Measurements from ENCODE around the gene GRK7. TPM values are rescaled to one million over a fixed set of nuclear protein-coding genes. Genes with fewer than 3 reads are reported as not detected.

The GRK7 gene
- total RNA-seq, 1 experiment from 2014 or later: not detected

DNA sequence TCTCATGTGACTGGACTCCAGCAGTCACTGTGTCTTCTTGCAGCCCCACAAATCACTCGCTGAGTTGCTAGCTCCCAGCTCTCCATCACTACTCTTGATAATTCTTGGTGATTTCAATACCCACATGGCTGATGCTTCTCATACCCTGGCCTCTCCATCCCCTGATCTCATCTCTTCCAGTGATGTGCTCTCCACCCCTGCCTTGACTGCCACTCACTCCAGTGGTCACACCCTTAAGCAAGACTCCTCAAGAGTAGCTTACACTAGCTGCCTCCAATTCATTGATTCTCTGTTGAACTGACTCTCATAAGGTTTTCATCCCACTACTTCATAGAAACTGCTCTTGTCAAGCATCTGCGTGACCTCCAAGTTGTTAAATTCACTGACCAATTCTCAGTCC, 837 bp downstream of the GRK7 start:
- H2AFZ ChIP-seq (ENCODE audit: low read length): no peak overlapping the region
- no peaks in the 10 kb centered on the region for H3K27me3 ChIP-seq (ENCODE audit: low read length)
- H3K4me2 ChIP-seq (ENCODE audit: low read depth, low read length, poor library complexity, severe bottlenecking): no peak overlapping the region
- H4K20me1 ChIP-seq (ENCODE audit: insufficient read depth, low read depth, low read length): no peaks in the 10 kb centered on the region
- H3K79me2 ChIP-seq (ENCODE audit: low read length): no peaks in the 10 kb centered on the region
- H3K27ac ChIP-seq (ENCODE audit: low read length): no peak overlapping the region
- no peak overlapping the region for H3K4me3 ChIP-seq (ENCODE audit: low read length)
- no peak overlapping the region for H3K9ac ChIP-seq (ENCODE audit: low read length)
- no peaks in the 10 kb centered on the region for H3K36me3 ChIP-seq (ENCODE audit: insufficient read depth, low read length)
- H3K9me2 ChIP-seq (replicated peaks; ENCODE audit: insufficient read depth, low read length): no peaks in the 10 kb centered on the region
- no peaks in the 10 kb centered on the region for H3K9me3 ChIP-seq (ENCODE audit: low read length)
- no peaks in the 10 kb centered on the region for H3K4me1 ChIP-seq (ENCODE audit: low read length)
- no peak for DNase-seq

DNA sequence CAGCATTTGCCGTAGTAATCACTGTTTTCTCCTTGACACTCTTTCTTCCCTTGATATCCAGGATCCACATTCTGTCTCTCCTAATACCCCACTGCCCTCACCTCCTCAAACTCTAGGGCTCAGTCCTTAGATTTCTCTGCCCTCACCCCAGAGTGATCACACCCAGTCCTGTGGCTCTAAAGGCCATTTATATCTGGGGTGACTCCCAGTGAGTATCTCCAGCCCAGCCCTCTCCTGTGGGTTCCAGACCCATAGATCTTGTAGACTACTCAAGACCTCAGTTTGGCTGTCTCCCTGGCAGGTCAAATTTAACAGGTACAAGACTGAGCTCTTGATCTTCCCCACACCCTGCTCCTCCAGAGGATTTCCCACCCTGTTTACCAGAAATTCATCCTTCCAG, 1.3 kb downstream of the GRK7 start:
- Histone ChIP-seq H3K9ac (ENCODE audit: low read length) (no peak overlapping the region), H3K4me2 (ENCODE audit: low read depth, low read length, poor library complexity, severe bottlenecking) (no peak overlapping the region), H4K20me1 (ENCODE audit: insufficient read depth, low read depth, low read length) (no peaks in the 10 kb centered on the region), H3K27ac (ENCODE audit: low read length) (no peak overlapping the region), H3K27me3 (ENCODE audit: low read length) (no peaks in the 10 kb centered on the region), H3K4me3 (ENCODE audit: low read length) (no peak overlapping the region), H3K36me3 (ENCODE audit: insufficient read depth, low read length) (no peaks in the 10 kb centered on the region), H3K9me2 (replicated peaks; ENCODE audit: insufficient read depth, low read length) (no peaks in the 10 kb centered on the region), H3K79me2 (ENCODE audit: low read length) (no peaks in the 10 kb centered on the region), H3K9me3 (ENCODE audit: low read length) (no peaks in the 10 kb centered on the region), H2AFZ (ENCODE audit: low read length) (no peak overlapping the region), H3K4me1 (ENCODE audit: low read length) (no peaks in the 10 kb centered on the region)
- DNase-seq: no peak

DNA sequence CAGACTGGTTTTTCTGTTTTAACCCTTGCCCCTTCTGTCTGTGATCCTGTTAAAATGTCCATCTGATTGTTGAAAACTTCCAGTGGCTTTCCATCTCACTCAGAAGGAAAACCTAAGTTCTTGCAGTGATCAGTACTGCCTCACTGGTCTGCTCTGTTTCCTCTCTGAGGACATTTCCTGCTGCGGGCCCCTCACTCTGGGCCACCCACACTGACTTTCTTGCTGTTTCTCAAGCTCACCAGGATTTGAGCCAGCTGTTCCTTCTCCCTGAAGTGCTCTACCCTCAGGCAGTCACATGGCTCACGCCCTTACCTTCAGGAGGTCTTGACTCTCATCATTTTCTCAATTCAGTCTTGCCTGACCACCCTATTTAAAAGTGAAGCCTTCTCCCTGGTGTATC, 1.8 kb downstream of the GRK7 start:
- no peak overlapping the region for H3K4me3 ChIP-seq (ENCODE audit: low read length)
- no peak overlapping the region for H2AFZ ChIP-seq (ENCODE audit: low read length)
- H3K79me2 ChIP-seq (ENCODE audit: low read length): no peaks in the 10 kb centered on the region
- H3K27ac ChIP-seq (ENCODE audit: low read length): no peak overlapping the region
- no peaks in the 10 kb centered on the region for H3K36me3 ChIP-seq (ENCODE audit: insufficient read depth, low read length)
- no peaks in the 10 kb centered on the region for H4K20me1 ChIP-seq (ENCODE audit: insufficient read depth, low read depth, low read length)
- H3K9me2 ChIP-seq (replicated peaks; ENCODE audit: insufficient read depth, low read length): no peaks in the 10 kb centered on the region
- H3K4me1 ChIP-seq (ENCODE audit: low read length): no peaks in the 10 kb centered on the region
- no peaks in the 10 kb centered on the region for H3K27me3 ChIP-seq (ENCODE audit: low read length)
- no peak overlapping the region for H3K4me2 ChIP-seq (ENCODE audit: low read depth, low read length, poor library complexity, severe bottlenecking)
- DNase-seq: no peak
- no peaks in the 10 kb centered on the region for H3K9me3 ChIP-seq (ENCODE audit: low read length)
- H3K9ac ChIP-seq (ENCODE audit: low read length): no peak overlapping the region

DNA sequence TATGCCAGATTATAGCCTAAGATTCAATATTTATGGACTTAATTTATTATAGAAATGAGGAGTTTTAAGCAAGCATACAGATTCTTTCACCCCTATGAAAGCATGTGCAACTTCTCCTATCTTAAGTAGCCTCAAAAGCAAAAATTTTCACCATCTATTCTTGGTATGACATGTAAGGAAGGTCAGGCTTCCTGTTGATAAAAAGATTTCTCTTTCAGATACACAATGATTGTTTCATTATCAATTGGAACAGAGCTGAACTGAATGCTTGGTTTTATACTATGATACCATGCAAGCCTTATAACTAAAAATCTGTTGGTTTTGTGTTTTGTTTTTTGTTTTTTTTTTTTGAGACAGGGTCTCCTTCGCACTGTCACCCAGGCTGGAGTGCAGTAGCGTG, 3.9 kb downstream of the GRK7 start:
- DNase-seq: no peak
- Histone ChIP-seq H3K36me3 (ENCODE audit: insufficient read depth, low read length) (no peaks in the 10 kb centered on the region), H3K79me2 (ENCODE audit: low read length) (no peaks in the 10 kb centered on the region), H3K4me3 (ENCODE audit: low read length) (no peak overlapping the region), H3K9ac (ENCODE audit: low read length) (no peak overlapping the region), H2AFZ (ENCODE audit: low read length) (no peak overlapping the region), H3K4me1 (ENCODE audit: low read length) (no peaks in the 10 kb centered on the region), H3K9me3 (ENCODE audit: low read length) (no peaks in the 10 kb centered on the region), H4K20me1 (ENCODE audit: insufficient read depth, low read depth, low read length) (no peaks in the 10 kb centered on the region), H3K27ac (ENCODE audit: low read length) (no peak overlapping the region), H3K9me2 (replicated peaks; ENCODE audit: insufficient read depth, low read length) (no peaks in the 10 kb centered on the region), H3K27me3 (ENCODE audit: low read length) (no peaks in the 10 kb centered on the region), H3K4me2 (ENCODE audit: low read depth, low read length, poor library complexity, severe bottlenecking) (no peak overlapping the region)

DNA sequence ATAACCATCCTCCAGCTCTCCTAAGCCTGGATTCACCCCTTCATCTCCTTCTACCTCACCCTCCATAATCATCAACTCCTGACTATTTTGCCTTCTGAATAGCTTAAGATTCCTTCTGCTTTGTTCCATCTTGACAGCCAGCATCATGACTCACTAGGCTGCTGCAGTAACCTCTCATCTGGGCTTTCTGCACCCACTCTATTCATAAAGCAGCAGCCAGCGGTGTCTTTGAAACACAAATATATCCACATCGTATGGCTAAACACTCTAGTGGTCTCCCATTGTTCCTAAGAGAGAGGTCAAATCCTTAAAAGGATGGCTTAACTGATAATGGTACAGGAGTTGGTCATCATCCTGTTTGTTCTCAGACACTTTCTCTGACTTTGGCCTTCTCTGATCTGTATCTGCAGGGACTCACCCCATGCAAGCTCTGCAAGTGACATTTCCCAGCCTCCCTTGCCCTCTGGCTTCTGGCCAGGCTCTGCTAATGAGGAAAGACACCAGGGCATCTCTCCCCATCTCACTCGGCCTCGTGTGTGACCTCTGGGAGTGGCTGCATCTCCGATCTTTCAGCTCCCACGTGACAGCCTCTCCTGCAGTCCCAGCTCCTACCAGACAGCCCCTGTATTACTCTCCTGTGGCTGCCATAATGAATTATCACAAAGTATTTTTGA, 6.2 kb downstream of the GRK7 start:
- Histone ChIP-seq H3K27me3 (ENCODE audit: low read length) (no peaks in the 10 kb centered on the region), H3K27ac (ENCODE audit: low read length) (no peak overlapping the region), H2AFZ (ENCODE audit: low read length) (no peak overlapping the region), H3K4me2 (ENCODE audit: low read depth, low read length, poor library complexity, severe bottlenecking) (no peak overlapping the region), H3K79me2 (ENCODE audit: low read length) (no peaks in the 10 kb centered on the region), H3K36me3 (ENCODE audit: insufficient read depth, low read length) (no peaks in the 10 kb centered on the region), H3K9me2 (replicated peaks; ENCODE audit: insufficient read depth, low read length) (no peaks in the 10 kb centered on the region), H3K4me3 (ENCODE audit: low read length) (no peak overlapping the region), H3K9ac (ENCODE audit: low read length) (no peak overlapping the region), H3K9me3 (ENCODE audit: low read length) (no peaks in the 10 kb centered on the region), H3K4me1 (ENCODE audit: low read length) (no peaks in the 10 kb centered on the region), H4K20me1 (ENCODE audit: insufficient read depth, low read depth, low read length) (no peaks in the 10 kb centered on the region)
- no peak for DNase-seq

DNA sequence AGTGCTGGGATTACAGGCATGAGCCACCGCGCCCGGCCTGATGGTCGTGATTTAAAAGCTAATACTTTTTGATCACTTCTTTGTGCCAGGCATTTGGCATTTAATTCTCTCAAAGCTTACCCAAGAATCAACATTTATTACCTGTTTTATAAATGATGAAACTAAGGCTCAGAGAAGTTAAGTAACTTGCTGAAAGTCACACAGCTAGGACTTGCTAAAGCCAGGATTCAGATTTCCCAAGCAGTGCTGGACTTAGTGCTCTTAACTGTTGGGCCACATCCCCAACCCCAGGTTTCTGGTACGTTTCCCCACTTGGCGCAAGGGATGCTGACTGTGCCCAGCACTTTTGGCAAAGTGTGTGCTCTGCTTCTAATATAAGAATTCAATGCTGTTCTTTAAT, 10.5 kb downstream of the GRK7 start:
- Histone ChIP-seq H2AFZ (ENCODE audit: low read length) (no peak overlapping the region), H3K27ac (ENCODE audit: low read length) (no peak overlapping the region), H3K27me3 (ENCODE audit: low read length) (no peaks in the 10 kb centered on the region), H3K4me2 (ENCODE audit: low read depth, low read length, poor library complexity, severe bottlenecking) (no peak overlapping the region), H3K79me2 (ENCODE audit: low read length) (no peaks in the 10 kb centered on the region), H4K20me1 (ENCODE audit: insufficient read depth, low read depth, low read length) (no peaks in the 10 kb centered on the region), H3K9me3 (ENCODE audit: low read length) (no peaks in the 10 kb centered on the region), H3K4me1 (ENCODE audit: low read length) (no peaks in the 10 kb centered on the region), H3K4me3 (ENCODE audit: low read length) (no peak overlapping the region), H3K36me3 (ENCODE audit: insufficient read depth, low read length) (no peaks in the 10 kb centered on the region), H3K9me2 (replicated peaks; ENCODE audit: insufficient read depth, low read length) (no peaks in the 10 kb centered on the region), H3K9ac (ENCODE audit: low read length) (no peak overlapping the region)
- no peak for DNase-seq

DNA sequence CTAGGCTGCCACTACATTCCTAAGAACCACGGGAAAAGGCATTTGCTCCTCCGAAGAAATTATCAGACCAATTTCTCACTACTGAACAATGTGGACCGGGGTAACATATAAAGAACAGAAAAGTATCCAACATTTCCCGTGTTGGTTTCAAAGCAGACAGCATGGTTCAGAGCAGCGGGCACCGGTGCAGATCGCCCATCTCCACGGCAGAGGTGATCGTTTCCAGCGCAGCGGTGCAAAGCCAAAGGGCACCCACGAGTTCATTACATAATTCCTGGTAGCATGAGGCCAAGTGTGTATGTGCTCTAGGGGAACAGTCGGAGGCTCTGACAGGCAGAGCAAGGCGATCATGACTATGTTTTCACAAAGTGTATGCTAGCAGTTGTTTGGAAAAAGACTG, 13.2 kb downstream of the GRK7 start:
- H3K4me3 ChIP-seq (ENCODE audit: low read length): no peak overlapping the region
- no peaks in the 10 kb centered on the region for H3K27me3 ChIP-seq (ENCODE audit: low read length)
- H4K20me1 ChIP-seq (ENCODE audit: insufficient read depth, low read depth, low read length): no peaks in the 10 kb centered on the region
- no peak overlapping the region for H3K9ac ChIP-seq (ENCODE audit: low read length)
- no peak overlapping the region for H3K4me2 ChIP-seq (ENCODE audit: low read depth, low read length, poor library complexity, severe bottlenecking)
- H2AFZ ChIP-seq (ENCODE audit: low read length): no peak overlapping the region
- no peaks in the 10 kb centered on the region for H3K9me2 ChIP-seq (replicated peaks; ENCODE audit: insufficient read depth, low read length)
- H3K36me3 ChIP-seq (ENCODE audit: insufficient read depth, low read length): no peaks in the 10 kb centered on the region
- H3K27ac ChIP-seq (ENCODE audit: low read length): no peak overlapping the region
- no peaks in the 10 kb centered on the region for H3K79me2 ChIP-seq (ENCODE audit: low read length)
- H3K4me1 ChIP-seq (ENCODE audit: low read length): no peaks in the 10 kb centered on the region
- no peak for DNase-seq
- H3K9me3 ChIP-seq (ENCODE audit: low read length): no peaks in the 10 kb centered on the region

DNA sequence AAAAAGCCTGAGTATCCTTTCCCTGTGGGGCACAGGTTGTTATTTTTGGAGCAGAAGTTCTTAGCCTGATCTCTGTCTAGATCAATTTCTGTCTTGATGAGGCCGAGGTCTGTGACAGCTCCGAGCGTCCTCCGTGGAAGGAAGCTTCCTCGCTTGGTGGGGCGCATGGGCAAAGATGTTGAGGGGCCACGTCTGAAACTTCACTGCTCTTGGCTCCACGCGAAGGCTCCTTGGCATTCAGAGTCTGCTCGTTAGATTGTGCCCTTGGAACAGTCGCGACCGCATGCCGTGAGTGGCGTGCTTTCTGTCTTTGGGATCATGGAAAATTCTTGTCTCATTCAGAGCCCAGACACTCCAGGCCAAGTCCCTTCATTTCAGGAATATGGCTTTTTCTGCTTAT, 13.7 kb downstream of the GRK7 start:
- H3K79me2 ChIP-seq (ENCODE audit: low read length): no peaks in the 10 kb centered on the region
- no peak for DNase-seq
- H3K27ac ChIP-seq (ENCODE audit: low read length): no peak overlapping the region
- H3K9ac ChIP-seq (ENCODE audit: low read length): no peak overlapping the region
- no peaks in the 10 kb centered on the region for H4K20me1 ChIP-seq (ENCODE audit: insufficient read depth, low read depth, low read length)
- H3K4me3 ChIP-seq (ENCODE audit: low read length): no peak overlapping the region
- H3K36me3 ChIP-seq (ENCODE audit: insufficient read depth, low read length): no peaks in the 10 kb centered on the region
- H3K4me2 ChIP-seq (ENCODE audit: low read depth, low read length, poor library complexity, severe bottlenecking): no peak overlapping the region
- no peaks in the 10 kb centered on the region for H3K9me3 ChIP-seq (ENCODE audit: low read length)
- H3K9me2 ChIP-seq (replicated peaks; ENCODE audit: insufficient read depth, low read length): no peaks in the 10 kb centered on the region
- H3K4me1 ChIP-seq (ENCODE audit: low read length): no peaks in the 10 kb centered on the region
- H2AFZ ChIP-seq (ENCODE audit: low read length): no peak overlapping the region
- H3K27me3 ChIP-seq (ENCODE audit: low read length): no peaks in the 10 kb centered on the region
